Hepatic stellate cell (primary cell): ENCODE data around the gene PLOD3.

ENCODE experiments used
- DNase-seq: peaks from one replicate; pipeline ENCODE4 v3.0.0; 2011; ENCODE audit warnings: low spot score

PLOD3 gene

GRCh38 chr7:101239191-101239950 lies 22.0 kb upstream of the PLOD3 start:
- DNase-seq = no peak

GRCh38 chr7:101238226-101239182 lies 21.1 kb upstream of the PLOD3 start:
- DNase-seq = no peak

GRCh38 chr7:101237206-101238067 lies 20.1 kb upstream of the PLOD3 start, which contains the start of gene CLDN15:
Gene CLDN15 (minus strand): TSS chr7:101237802. CDS start chr7:101237581, 221 bp downstream.
- peak; percentile 79 for DNase-seq

GRCh38 chr7:101236292-101236835 lies 19.0 kb upstream of the PLOD3 start:
- DNase-seq = no peak

GRCh38 chr7:101235522-101235921 lies 18.1 kb upstream of the PLOD3 start:
- DNase-seq = no peak

GRCh38 chr7:101235050-101235449 lies 17.7 kb upstream of the PLOD3 start:
- DNase-seq = no peak

- DNase-seq = no peak
These were observed 17.3 kb upstream of the PLOD3 start for GRCh38 chr7:101234636-101235035.

- no peak for DNase-seq
These were observed 16.6 kb upstream of the PLOD3 start for GRCh38 chr7:101233907-101234547.

- DNase-seq = no peak
These were observed 14.9 kb upstream of the PLOD3 start for GRCh38 chr7:101232141-101232850.

- DNase-seq = no peak
These were observed 14.3 kb upstream of the PLOD3 start for GRCh38 chr7:101231644-101232043.

GRCh38 chr7:101226721-101227120 lies 9.3 kb upstream of the PLOD3 start:
- no peak for DNase-seq

- DNase-seq = no peak
These were observed 8.3 kb upstream of the PLOD3 start for GRCh38 chr7:101225650-101226049.

- DNase-seq = no peak
These were observed 6.1 kb upstream of the PLOD3 start for GRCh38 chr7:101223528-101223927.

- DNase-seq = no peak
These were observed 5.0 kb upstream of the PLOD3 start for GRCh38 chr7:101222275-101222830.

- DNase-seq = no peak
These were observed 2.9 kb upstream of the PLOD3 start for GRCh38 chr7:101220295-101220694.

GRCh38 chr7:101218236-101219125 lies 1.1 kb upstream of the PLOD3 start:
- no peak for DNase-seq

GRCh38 chr7:101216860-101217387 lies 457 bp downstream of the PLOD3 start:
- DNase-seq = no peak

- DNase-seq = peak; percentile 62
These were observed 1.2 kb downstream of the PLOD3 start for GRCh38 chr7:101216001-101216859.
